ENCODE data around the gene NEXN. TPM values are rescaled to one million over a fixed set of nuclear protein-coding genes. Genes with fewer than 3 reads are reported as not detected.

NEXN gene
- total RNA-seq, 1 donor from 2014 or later: 4.6 TPM

DNA sequence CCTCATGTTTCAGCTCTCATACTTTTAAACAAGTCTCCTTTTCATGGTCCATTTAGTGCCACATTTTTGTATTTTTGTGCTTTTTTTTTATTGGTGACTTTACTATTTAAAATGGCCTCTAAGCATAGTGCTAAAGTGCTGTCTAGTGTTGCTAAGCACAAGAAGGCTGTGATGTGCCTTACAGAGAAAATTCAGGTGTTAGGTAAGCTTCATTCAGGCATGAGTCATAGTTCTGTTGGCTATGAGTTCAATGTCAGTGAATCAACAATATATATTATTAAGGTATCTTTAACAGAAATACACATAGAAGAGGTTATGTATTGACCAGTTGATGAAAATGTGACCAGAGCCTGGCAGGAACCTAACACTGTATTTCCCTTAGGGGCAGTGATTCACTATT is 103.2 kb downstream of the NEXN start:
- Histone ChIP-seq H3K36me3 (ENCODE audit: control insufficient read depth, insufficient read depth, low read length) (no peaks in the 10 kb centered on the region), H3K4me3 (ENCODE audit: low read depth, low read length) (no peak overlapping the region), H3K27me3 (ENCODE audit: control insufficient read depth, insufficient read depth, low read length) (no peaks in the 10 kb centered on the region)
- DNase-seq (ENCODE audit: low read depth): no peak
- TF ChIP-seq, protein P1, sequence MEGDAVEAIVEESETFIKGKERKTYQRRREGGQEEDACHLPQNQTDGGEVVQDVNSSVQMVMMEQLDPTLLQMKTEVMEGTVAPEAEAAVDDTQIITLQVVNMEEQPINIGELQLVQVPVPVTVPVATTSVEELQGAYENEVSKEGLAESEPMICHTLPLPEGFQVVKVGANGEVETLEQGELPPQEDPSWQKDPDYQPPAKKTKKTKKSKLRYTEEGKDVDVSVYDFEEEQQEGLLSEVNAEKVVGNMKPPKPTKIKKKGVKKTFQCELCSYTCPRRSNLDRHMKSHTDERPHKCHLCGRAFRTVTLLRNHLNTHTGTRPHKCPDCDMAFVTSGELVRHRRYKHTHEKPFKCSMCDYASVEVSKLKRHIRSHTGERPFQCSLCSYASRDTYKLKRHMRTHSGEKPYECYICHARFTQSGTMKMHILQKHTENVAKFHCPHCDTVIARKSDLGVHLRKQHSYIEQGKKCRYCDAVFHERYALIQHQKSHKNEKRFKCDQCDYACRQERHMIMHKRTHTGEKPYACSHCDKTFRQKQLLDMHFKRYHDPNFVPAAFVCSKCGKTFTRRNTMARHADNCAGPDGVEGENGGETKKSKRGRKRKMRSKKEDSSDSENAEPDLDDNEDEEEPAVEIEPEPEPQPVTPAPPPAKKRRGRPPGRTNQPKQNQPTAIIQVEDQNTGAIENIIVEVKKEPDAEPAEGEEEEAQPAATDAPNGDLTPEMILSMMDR (IDR thresholded peaks at IDR 0.05; ENCODE audit: insufficient read depth, low read length, poor library complexity, severe bottlenecking): no peak

Other genes with a start within 250 kb of the NEXN start
- 62.2 and 71.9 TPM in 2 replicates for gene ZZZ3, start 206.0 kb upstream of the NEXN start, total RNA-seq
- 47.0 and 47.6 TPM in 2 replicates for gene USP33, start 128.8 kb upstream of the NEXN start, total RNA-seq
- gene MIGA1, start 109.0 kb upstream of the NEXN start, total RNA-seq: 11.4 and 14.5 TPM in 2 replicates
- gene FUBP1, start 90.4 kb downstream of the NEXN start, total RNA-seq: 101 and 102 TPM in 2 replicates
- 7.3 and 8.1 TPM in 2 replicates for gene DNAJB4, start 116.3 kb downstream of the NEXN start, total RNA-seq
- gene GIPC2, start 157.3 kb downstream of the NEXN start, total RNA-seq: 1.5 and 1.6 TPM in 2 replicates